ENCODE data around the gene PRKCE. TPM values are rescaled to one million over a fixed set of nuclear protein-coding genes. Genes with fewer than 3 reads are reported as not detected.

Gene PRKCE
- polyA plus RNA-seq, 1 of the 3 experiments (the other 2 are of a cell fraction): 16.3 TPM

DNA sequence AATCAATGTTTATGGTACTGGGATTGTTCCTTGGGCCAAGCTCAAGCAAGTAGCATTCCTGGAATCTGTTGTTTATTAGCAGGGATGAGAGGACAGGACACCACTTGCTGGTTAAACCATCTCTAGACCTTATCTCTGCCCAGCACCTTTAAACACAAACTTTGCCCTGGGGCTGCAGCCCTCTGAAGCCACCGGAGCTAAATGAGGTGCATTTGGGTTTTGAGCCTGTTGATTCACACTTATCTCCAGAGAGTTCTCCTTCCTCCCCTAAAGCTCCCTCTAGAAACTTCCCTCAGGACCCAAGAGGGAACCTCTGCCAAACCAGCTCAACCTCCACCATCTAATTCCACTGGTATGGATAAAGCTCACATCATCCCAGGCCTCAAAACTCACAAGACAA is 551.0 kb downstream of the PRKCE start:
- no peak for DNase-seq
- Histone ChIP-seq H2AFZ (ENCODE audit: low read depth) (no peak overlapping the region), H3K9ac (no peak overlapping the region), H3K4me2 (no peak overlapping the region), H3F3A (replicated peaks; ENCODE audit: insufficient read depth) (no peaks in the 10 kb centered on the region), H3K4me1 (ENCODE audit: control insufficient read depth in 1 of 2, insufficient read depth in 2 of 2, low read depth in 1 of 2, low read length in 1 of 2) (no peaks in the 10 kb centered on the region; a peak in 1 of 4 replicates), H3K9me3 (no peaks in the 10 kb centered on the region; the same call in 1 of the 2 replicates), H3K79me2 (ENCODE audit: insufficient read depth) (no peaks in the 10 kb centered on the region), H3K4me3 (ENCODE audit: low read depth in 2 of 2, low read length in 1 of 2) (no peak overlapping the region), H3K9me2 (no peaks in the 10 kb centered on the region), H3K27me3 (ENCODE audit: insufficient read depth) (no peaks in the 10 kb centered on the region), H3K36me3 (replicated peaks in 1 of 2; ENCODE audit: control insufficient read depth in 1 of 2, insufficient read depth in 2 of 2, low read length in 1 of 2) (no peaks in the 10 kb centered on the region), H3K27ac (ENCODE audit: low read depth in 2 of 2, low read length in 1 of 2) (no peak overlapping the region), H4K20me1 (ENCODE audit: insufficient read depth) (no peaks in the 10 kb centered on the region)
- CTCF ChIA-PET: interaction anchor here (0.5 to 1.3 kb wide), 4 partner anchors 16 to 261 kb away, joined by 3 to 4 read pairs (median 3); no protein-coding TSS in a partner anchor
- 71% methylated on average over 1 of the region's 1 CpG for WGBS (ENCODE audit: low lambda C conversion rate)
- POLR2A ChIA-PET: no interaction called here
- TF ChIP-seq TEAD4 (IDR thresholded peaks at IDR 0.05; ENCODE audit: borderline replicate concordance, insufficient read depth): no peak
- TF ChIP-seq FOXM1 (IDR thresholded peaks at IDR 0.05; ENCODE audit: low read depth): no peak
- no peak for TF ChIP-seq NRF1 (IDR thresholded peaks at IDR 0.05; ENCODE audit: low read depth, low read length)
- TF ChIP-seq, protein P1, sequence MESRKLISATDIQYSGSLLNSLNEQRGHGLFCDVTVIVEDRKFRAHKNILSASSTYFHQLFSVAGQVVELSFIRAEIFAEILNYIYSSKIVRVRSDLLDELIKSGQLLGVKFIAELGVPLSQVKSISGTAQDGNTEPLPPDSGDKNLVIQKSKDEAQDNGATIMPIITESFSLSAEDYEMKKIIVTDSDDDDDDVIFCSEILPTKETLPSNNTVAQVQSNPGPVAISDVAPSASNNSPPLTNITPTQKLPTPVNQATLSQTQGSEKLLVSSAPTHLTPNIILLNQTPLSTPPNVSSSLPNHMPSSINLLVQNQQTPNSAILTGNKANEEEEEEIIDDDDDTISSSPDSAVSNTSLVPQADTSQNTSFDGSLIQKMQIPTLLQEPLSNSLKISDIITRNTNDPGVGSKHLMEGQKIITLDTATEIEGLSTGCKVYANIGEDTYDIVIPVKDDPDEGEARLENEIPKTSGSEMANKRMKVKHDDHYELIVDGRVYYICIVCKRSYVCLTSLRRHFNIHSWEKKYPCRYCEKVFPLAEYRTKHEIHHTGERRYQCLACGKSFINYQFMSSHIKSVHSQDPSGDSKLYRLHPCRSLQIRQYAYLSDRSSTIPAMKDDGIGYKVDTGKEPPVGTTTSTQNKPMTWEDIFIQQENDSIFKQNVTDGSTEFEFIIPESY (IDR thresholded peaks at IDR 0.05; ENCODE audit: borderline replicate concordance, low read depth): no peak
- TF ChIP-seq JUND (IDR thresholded peaks at IDR 0.05): no peak
- no peak for TF ChIP-seq TCF12 (IDR thresholded peaks at IDR 0.05)
- no peak for TF ChIP-seq TAF1 (IDR thresholded peaks at IDR 0.05; ENCODE audit: borderline replicate concordance, low read depth, low read length)
- no peak for TF ChIP-seq USF2 (IDR thresholded peaks at IDR 0.05; ENCODE audit: borderline replicate concordance, low read depth, low read length)
- no peak for TF ChIP-seq SMC3 (IDR thresholded peaks at IDR 0.05; ENCODE audit: low read depth, low read length)
- TF ChIP-seq MEF2A (IDR thresholded peaks at IDR 0.05; ENCODE audit: borderline replicate concordance, low read depth): no peak
- no peak for TF ChIP-seq RAD21 (IDR thresholded peaks at IDR 0.05; ENCODE audit: low read length)
- TF ChIP-seq, protein P2, sequence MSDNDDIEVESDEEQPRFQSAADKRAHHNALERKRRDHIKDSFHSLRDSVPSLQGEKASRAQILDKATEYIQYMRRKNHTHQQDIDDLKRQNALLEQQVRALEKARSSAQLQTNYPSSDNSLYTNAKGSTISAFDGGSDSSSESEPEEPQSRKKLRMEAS (IDR thresholded peaks at IDR 0.05; ENCODE audit: low read depth): no peak
- TF ChIP-seq, protein P3, sequence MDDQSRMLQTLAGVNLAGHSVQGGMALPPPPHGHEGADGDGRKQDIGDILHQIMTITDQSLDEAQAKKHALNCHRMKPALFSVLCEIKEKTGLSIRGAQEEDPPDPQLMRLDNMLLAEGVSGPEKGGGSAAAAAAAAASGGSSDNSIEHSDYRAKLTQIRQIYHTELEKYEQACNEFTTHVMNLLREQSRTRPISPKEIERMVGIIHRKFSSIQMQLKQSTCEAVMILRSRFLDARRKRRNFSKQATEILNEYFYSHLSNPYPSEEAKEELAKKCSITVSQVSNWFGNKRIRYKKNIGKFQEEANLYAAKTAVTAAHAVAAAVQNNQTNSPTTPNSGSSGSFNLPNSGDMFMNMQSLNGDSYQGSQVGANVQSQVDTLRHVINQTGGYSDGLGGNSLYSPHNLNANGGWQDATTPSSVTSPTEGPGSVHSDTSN (IDR thresholded peaks at IDR 0.05): no peak
- TF ChIP-seq EZH2phosphoT487 (IDR thresholded peaks at IDR 0.05; ENCODE audit: borderline replicate concordance, low read depth): no peak
- TF ChIP-seq EP300 (IDR thresholded peaks at IDR 0.05; ENCODE audit: borderline replicate concordance in 1 of 2, low read depth in 1 of 2, low read length in 1 of 2): no peak
- no peak for TF ChIP-seq GABPA (IDR thresholded peaks at IDR 0.05; ENCODE audit: low read depth)
- no peak for TF ChIP-seq FOSL2 (IDR thresholded peaks at IDR 0.05; ENCODE audit: borderline replicate concordance, low read depth)

Data from SK-N-SH (cell line).